HFFc6 (cell line): Measurements from ENCODE around the gene BBS9. TPM values are rescaled to one million over a fixed set of nuclear protein-coding genes. Genes with fewer than 3 reads are reported as not detected.

ENCODE experiments used
- DNase-seq: peaks from one replicate; pipeline ENCODE4 v3.0.0-alpha.2; 2018
- H3K27ac Mint-ChIP-seq: 2 replicates; pipeline ENCODE4 v1.8.0; 2020; ENCODE audit warnings: mild to moderate bottlenecking, mixed read lengths
- H3K27me3 Mint-ChIP-seq: 2 replicates; pipeline ENCODE4 v1.8.0; 2021; ENCODE audit warnings: mild to moderate bottlenecking, moderate library complexity, mixed read lengths; ENCODE audit not compliant: insufficient read depth
- H3K36me3 Mint-ChIP-seq: 2 replicates; pipeline ENCODE4 v1.8.0; 2021; ENCODE audit warnings: low read depth, mixed read lengths
- H3K4me1 Mint-ChIP-seq: 2 replicates; pipeline ENCODE4 v1.8.0; 2020; ENCODE audit warnings: low read depth, mixed read lengths
- H3K4me3 Mint-ChIP-seq: 2 replicates; pipeline ENCODE4 v1.8.0; 2020; ENCODE audit warnings: mild to moderate bottlenecking, moderate library complexity, mixed read lengths
- H3K9me3 Mint-ChIP-seq: 2 replicates; pipeline ENCODE4 v1.8.0; 2020; ENCODE audit warnings: mild to moderate bottlenecking, mixed read lengths
- CTCF ChIP-seq: fragments of 200-600 bp; sonication (generic); IDR thresholded peaks from 2 replicates; pipeline ENCODE4 v1.5.0; 2021; ENCODE audit warnings: antibody characterized with exemption, mild to moderate bottlenecking
- total RNA-seq, 6 experiments: library from RNA; stranded (reverse); fragmentation: NEBNext Ultra II Directional; extraction: Animal tissue kit (Norgen Biotek cat#: 25700); gene quantifications; 2 replicates in 1 of 6; 3 replicates in 5 of 6; pipeline ENCODE4 v1.2.3, GENCODE V29; 2021

The BBS9 gene
- total RNA-seq, 6 experiments from 2014 or later, result 10.6 to 13.0 (median 12.1) TPM

DNA sequence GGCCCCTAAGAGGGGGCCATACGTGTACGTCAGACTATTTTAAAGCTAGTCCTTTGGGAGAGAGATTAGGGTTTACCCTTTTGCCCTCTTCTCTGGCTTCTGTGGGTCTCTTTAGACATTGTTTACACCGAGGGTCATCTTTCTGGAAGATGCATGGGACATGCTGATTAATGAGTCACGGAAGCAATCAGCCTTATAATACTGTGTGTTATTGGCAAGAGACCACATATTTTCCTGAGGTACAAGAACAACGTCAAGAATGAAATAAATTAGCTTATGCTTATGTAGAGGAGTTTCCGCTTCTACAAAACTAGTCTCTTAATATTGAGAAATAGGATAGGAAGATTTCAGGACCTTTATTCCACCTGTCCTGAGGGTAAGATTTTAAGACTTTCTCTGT lies 327.7 kb downstream of the BBS9 start:
- no peak for TF ChIP-seq CTCF
- no peaks in the 10 kb centered on the region for H3K27me3 Mint-ChIP-seq
- no peak for DNase-seq
- peaks cover 7% of the 10 kb centered on the region for H3K4me1 Mint-ChIP-seq
- H3K36me3 Mint-ChIP-seq, result no peaks in the 10 kb centered on the region
- H3K9me3 Mint-ChIP-seq, result no peaks in the 10 kb centered on the region
- H3K27ac Mint-ChIP-seq, result no peak overlapping the region
- H3K4me3 Mint-ChIP-seq, result no peak overlapping the region

DNA sequence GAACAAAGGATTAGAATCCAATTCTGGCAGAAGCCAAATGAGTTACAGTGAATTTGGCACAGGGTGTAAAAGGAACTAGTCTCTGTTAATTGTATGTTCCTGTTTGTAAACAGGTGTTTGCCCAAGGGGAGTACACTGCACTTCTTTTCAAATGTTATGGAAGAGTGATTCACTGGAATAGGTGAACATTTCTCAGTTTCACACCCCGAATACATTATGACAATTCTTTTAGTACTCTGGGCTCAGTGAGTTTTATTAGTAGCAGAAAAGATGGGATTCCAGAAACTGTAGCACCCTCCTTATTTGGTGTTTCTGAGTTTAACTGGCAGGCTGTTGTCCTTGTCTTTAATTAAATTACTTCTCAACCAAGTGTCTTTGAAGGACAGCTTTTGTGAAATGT lies 329.2 kb downstream of the BBS9 start:
- H3K27me3 Mint-ChIP-seq, result no peaks in the 10 kb centered on the region
- H3K4me3 Mint-ChIP-seq, result no peak overlapping the region
- no peaks in the 10 kb centered on the region for H3K4me1 Mint-ChIP-seq
- no peak overlapping the region for H3K27ac Mint-ChIP-seq
- H3K9me3 Mint-ChIP-seq, result no peaks in the 10 kb centered on the region
- no peak for TF ChIP-seq CTCF
- H3K36me3 Mint-ChIP-seq, result no peaks in the 10 kb centered on the region
- no peak for DNase-seq

GRCh38 chr7:33459340-33459751 lies 330.0 kb downstream of the BBS9 start:
- H3K4me3 Mint-ChIP-seq, result no peak overlapping the region
- DNase-seq, result peak; percentile 55
- peak; percentile 76 for TF ChIP-seq CTCF
- H3K36me3 Mint-ChIP-seq, result no peaks in the 10 kb centered on the region
- H3K27ac Mint-ChIP-seq, result no peak overlapping the region
- no peaks in the 10 kb centered on the region for H3K4me1 Mint-ChIP-seq
- no peaks in the 10 kb centered on the region for H3K9me3 Mint-ChIP-seq
- no peaks in the 10 kb centered on the region for H3K27me3 Mint-ChIP-seq

DNA sequence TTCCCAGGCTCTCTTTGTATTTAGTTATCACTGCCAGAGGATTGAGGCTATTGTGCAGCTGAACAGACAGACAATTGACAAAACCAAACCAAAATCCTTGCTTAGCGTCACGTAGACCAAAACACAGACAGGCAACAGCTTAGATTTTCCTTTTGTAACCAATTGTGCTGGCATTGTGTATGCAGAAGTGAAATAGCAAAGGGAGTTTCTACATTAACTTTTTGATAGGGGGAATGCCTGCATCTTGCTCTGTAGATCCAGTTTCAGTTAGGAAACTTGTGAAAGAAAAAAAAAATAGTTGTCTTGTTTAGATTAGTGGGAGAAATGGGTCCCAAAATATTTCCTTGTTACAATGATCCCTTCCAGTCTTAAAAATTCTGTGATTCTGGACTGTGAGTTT lies 333.8 kb downstream of the BBS9 start:
- no peak overlapping the region for H3K27ac Mint-ChIP-seq
- no peaks in the 10 kb centered on the region for H3K36me3 Mint-ChIP-seq
- H3K4me1 Mint-ChIP-seq, result no peaks in the 10 kb centered on the region
- no peaks in the 10 kb centered on the region for H3K9me3 Mint-ChIP-seq
- TF ChIP-seq CTCF, result no peak
- no peak overlapping the region for H3K4me3 Mint-ChIP-seq
- no peaks in the 10 kb centered on the region for H3K27me3 Mint-ChIP-seq
- DNase-seq, result no peak

GRCh38 chr7:33466203-33466602 lies 336.8 kb downstream of the BBS9 start:
- H3K27ac Mint-ChIP-seq, result no peak overlapping the region
- H3K27me3 Mint-ChIP-seq, result no peaks in the 10 kb centered on the region
- no peaks in the 10 kb centered on the region for H3K4me1 Mint-ChIP-seq
- no peak for TF ChIP-seq CTCF
- H3K4me3 Mint-ChIP-seq, result no peak overlapping the region
- no peaks in the 10 kb centered on the region for H3K36me3 Mint-ChIP-seq
- DNase-seq, result no peak
- no peaks in the 10 kb centered on the region for H3K9me3 Mint-ChIP-seq

DNA sequence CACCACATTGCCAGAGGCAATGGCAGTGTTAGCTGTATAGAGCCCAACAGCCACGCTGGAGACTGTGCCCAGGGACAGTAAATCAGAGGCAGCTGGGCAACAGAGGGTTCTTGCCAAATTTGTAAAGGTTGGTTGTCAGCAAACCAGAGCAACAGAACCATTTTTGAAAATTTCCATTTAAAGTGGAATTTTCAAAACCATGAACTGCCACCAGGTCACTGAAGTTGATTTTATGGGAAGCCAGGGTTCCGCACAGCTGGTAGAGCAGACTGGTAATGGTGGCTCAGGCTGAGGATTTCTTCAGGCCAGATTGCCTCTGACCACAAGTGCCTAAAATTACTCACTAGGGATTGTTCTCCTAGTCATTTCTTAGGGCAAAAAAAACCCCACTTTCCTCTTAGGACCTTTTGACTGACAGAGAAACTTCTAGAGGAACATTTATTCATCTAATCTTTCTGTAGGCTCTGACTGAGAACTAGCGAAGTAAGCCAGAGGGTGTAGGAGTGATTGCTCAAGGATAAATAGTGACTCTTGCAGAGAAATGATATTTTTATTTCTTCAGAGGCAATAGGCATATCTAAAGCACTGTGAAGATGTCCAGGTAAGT lies 342.4 kb downstream of the BBS9 start:
- no peak for TF ChIP-seq CTCF
- no peak for DNase-seq
- Mint-ChIP-seq H3K9me3 (no peaks in the 10 kb centered on the region), H3K36me3 (no peaks in the 10 kb centered on the region), H3K27me3 (no peaks in the 10 kb centered on the region), H3K27ac (no peak overlapping the region), H3K4me3 (no peak overlapping the region), H3K4me1 (no peaks in the 10 kb centered on the region)
